Measurements from ENCODE around the gene LRTM2.

DNA sequence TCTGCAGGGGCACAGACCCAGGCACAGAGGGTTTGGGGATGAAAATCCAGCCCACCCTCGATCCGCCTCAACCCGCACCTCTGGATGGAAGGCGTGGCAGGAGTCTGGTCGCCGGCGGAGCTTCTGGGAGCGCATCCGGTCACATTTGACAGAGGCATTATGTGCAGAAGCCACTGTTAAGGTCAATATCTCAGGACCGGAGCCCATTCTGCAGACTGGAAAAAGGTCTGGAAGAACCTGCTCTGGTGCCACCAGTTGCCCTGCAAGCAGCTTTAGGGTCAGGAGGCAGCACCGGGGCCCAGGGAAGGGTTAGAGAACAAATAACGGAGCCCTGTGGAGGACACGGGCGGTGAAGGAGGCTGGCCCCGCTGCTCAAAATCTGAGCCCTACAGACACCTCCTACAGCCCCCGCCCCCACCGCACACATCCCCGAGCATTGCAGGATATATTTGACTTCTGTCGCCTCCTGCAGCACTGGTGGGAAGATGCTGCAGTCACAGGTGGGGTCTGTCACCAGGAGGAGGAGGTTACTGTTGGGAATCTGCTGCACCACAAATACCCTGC lies 25.1 kb upstream of the LRTM2 start:
- TF ChIP-seq POLR2A (IDR thresholded peaks at IDR 0.05; ENCODE audit: borderline replicate concordance, extremely low read depth, insufficient read depth, insufficient read length): no peak
- TF ChIP-seq, protein P1, sequence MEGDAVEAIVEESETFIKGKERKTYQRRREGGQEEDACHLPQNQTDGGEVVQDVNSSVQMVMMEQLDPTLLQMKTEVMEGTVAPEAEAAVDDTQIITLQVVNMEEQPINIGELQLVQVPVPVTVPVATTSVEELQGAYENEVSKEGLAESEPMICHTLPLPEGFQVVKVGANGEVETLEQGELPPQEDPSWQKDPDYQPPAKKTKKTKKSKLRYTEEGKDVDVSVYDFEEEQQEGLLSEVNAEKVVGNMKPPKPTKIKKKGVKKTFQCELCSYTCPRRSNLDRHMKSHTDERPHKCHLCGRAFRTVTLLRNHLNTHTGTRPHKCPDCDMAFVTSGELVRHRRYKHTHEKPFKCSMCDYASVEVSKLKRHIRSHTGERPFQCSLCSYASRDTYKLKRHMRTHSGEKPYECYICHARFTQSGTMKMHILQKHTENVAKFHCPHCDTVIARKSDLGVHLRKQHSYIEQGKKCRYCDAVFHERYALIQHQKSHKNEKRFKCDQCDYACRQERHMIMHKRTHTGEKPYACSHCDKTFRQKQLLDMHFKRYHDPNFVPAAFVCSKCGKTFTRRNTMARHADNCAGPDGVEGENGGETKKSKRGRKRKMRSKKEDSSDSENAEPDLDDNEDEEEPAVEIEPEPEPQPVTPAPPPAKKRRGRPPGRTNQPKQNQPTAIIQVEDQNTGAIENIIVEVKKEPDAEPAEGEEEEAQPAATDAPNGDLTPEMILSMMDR (IDR thresholded peaks at IDR 0.05 in 2 of 3, conservative IDR thresholded peaks at IDR 0.05 in 1 of 3; ENCODE audit: borderline replicate concordance in 1 of 3, insufficient read depth in 1 of 3, low read depth in 2 of 3, low read length in 2 of 3): no peak
- no peak for TF ChIP-seq POLR2AphosphoS5 (IDR thresholded peaks at IDR 0.05; ENCODE audit: low read depth, low read length)
- no peak for TF ChIP-seq RAD21 (IDR thresholded peaks at IDR 0.05; ENCODE audit: low read depth)
- no peak for TF ChIP-seq EZH2phosphoT487 (IDR thresholded peaks at IDR 0.05; ENCODE audit: borderline replicate concordance)
- TF ChIP-seq ATF3 (IDR thresholded peaks at IDR 0.05): no peak
- TF ChIP-seq, protein P2, sequence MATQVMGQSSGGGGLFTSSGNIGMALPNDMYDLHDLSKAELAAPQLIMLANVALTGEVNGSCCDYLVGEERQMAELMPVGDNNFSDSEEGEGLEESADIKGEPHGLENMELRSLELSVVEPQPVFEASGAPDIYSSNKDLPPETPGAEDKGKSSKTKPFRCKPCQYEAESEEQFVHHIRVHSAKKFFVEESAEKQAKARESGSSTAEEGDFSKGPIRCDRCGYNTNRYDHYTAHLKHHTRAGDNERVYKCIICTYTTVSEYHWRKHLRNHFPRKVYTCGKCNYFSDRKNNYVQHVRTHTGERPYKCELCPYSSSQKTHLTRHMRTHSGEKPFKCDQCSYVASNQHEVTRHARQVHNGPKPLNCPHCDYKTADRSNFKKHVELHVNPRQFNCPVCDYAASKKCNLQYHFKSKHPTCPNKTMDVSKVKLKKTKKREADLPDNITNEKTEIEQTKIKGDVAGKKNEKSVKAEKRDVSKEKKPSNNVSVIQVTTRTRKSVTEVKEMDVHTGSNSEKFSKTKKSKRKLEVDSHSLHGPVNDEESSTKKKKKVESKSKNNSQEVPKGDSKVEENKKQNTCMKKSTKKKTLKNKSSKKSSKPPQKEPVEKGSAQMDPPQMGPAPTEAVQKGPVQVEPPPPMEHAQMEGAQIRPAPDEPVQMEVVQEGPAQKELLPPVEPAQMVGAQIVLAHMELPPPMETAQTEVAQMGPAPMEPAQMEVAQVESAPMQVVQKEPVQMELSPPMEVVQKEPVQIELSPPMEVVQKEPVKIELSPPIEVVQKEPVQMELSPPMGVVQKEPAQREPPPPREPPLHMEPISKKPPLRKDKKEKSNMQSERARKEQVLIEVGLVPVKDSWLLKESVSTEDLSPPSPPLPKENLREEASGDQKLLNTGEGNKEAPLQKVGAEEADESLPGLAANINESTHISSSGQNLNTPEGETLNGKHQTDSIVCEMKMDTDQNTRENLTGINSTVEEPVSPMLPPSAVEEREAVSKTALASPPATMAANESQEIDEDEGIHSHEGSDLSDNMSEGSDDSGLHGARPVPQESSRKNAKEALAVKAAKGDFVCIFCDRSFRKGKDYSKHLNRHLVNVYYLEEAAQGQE (IDR thresholded peaks at IDR 0.05; ENCODE audit: low read depth): no peak
- TF ChIP-seq FOSL1 (IDR thresholded peaks at IDR 0.05; ENCODE audit: low read depth): no peak
- TF ChIP-seq EZH2 (IDR thresholded peaks at IDR 0.05): no peak
- no peak for TF ChIP-seq YY1 (IDR thresholded peaks at IDR 0.05; ENCODE audit: extremely low read depth, insufficient replicate concordance, low read depth, low read length)
- no peak for TF ChIP-seq SIN3A (IDR thresholded peaks at IDR 0.05; ENCODE audit: low read depth)
